ENCODE data around the gene LRRC56.

The LRRC56 gene

GRCh38 chr11:501683-502287 lies 35.5 kb upstream of the LRRC56 start:
- TF ChIP-seq CTCF (IDR thresholded peaks at IDR 0.05; ENCODE audit: extremely low read depth, insufficient read depth, missing control alignments): no peak
- in situ Hi-C loops (cut with MboI; ENCODE audit: low pct_unique_long_range_greater_than_20kb, low sequenced_read_pairs, unreplicated experiment): no loop called here
- DNase-seq (ENCODE audit: low spot score): no peak

GRCh38 chr11:502288-503178 lies 34.8 kb upstream of the LRRC56 start:
- in situ Hi-C loops (cut with MboI; ENCODE audit: low pct_unique_long_range_greater_than_20kb, low sequenced_read_pairs, unreplicated experiment): no loop called here

GRCh38 chr11:503179-503981 lies 33.9 kb upstream of the LRRC56 start:
- DNase-seq (ENCODE audit: low spot score): peak; percentile 72
- in situ Hi-C loops (cut with MboI; ENCODE audit: low pct_unique_long_range_greater_than_20kb, low sequenced_read_pairs, unreplicated experiment): no loop called here
- no peak for TF ChIP-seq CTCF (IDR thresholded peaks at IDR 0.05; ENCODE audit: extremely low read depth, insufficient read depth, missing control alignments)

More at GRCh38 chr11:502288-503178, 34.8 kb upstream of the LRRC56 start:
- no peak for DNase-seq (ENCODE audit: low spot score)
- no peak for TF ChIP-seq CTCF (IDR thresholded peaks at IDR 0.05; ENCODE audit: extremely low read depth, insufficient read depth, missing control alignments)

- in situ Hi-C loops (cut with MboI; ENCODE audit: low pct_unique_long_range_greater_than_20kb, low sequenced_read_pairs, unreplicated experiment): no loop called here
- no peak for TF ChIP-seq CTCF (IDR thresholded peaks at IDR 0.05; ENCODE audit: extremely low read depth, insufficient read depth, missing control alignments)
- peak; percentile 69 for DNase-seq (ENCODE audit: low spot score)
These were observed 33.0 kb upstream of the LRRC56 start for GRCh38 chr11:504053-504993.

- DNase-seq (ENCODE audit: low spot score): no peak
- no peak for TF ChIP-seq CTCF (IDR thresholded peaks at IDR 0.05; ENCODE audit: extremely low read depth, insufficient read depth, missing control alignments)
- in situ Hi-C loops (cut with MboI; ENCODE audit: low pct_unique_long_range_greater_than_20kb, low sequenced_read_pairs, unreplicated experiment): no loop called here
These were observed 32.4 kb upstream of the LRRC56 start for GRCh38 chr11:504994-505344.
